Suprapubic skin (tissue), 3 donors: ENCODE measurements around the gene CHD9.

ENCODE experiments used
- EP300 ChIP-seq: sonication (generic); formaldehyde crosslinking; IDR thresholded peaks from one replicate; pipeline ENCODE4 v1.6.1; 2017; ENCODE audit warnings: antibody characterized with exemption
- POLR2A ChIP-seq, 2 donors: fragments of 450-650 bp; IDR thresholded peaks; one replicate each; pipeline ENCODE4 v1.6.1; 2017; ENCODE audit warnings: antibody characterized with exemption in 2 of 2, mild to moderate bottlenecking in 2 of 2, moderate library complexity in 2 of 2
- TF ChIP-seq, protein P1 (sequence below), 2 donors: fragments of 200-600 bp in 1 of 2; fragments of 450-650 bp in 1 of 2; sonication (generic) in 1 of 2; IDR thresholded peaks; one replicate each; pipeline ENCODE4 v1.5.1; 2016 to 2019; ENCODE audit warnings: antibody characterized with exemption in 2 of 2, mild to moderate bottlenecking in 1 of 2, moderate library complexity in 1 of 2

DNA sequence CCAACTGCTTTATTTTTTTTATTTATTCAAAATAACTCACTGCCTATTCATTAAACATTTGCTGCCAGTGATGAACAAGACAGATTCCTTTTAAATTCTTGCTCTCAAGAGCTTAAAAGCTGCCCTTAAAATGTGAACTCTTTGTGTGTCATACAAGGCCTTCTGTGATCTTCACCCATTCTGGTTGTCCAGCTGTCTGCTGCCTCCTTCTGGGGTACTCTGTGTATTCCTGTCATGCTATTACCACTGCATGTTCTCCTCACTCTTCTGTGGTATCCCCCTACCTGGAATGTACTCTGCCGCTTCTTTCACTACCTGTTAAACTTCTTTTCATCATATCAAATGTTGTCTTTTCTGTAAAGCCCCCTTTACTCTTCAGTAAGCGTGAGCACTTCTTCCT lies 165.8 kb downstream of the CHD9 start:
- TF ChIP-seq EP300 (no peak), POLR2A (IDR thresholded peaks at IDR 0.05) (no peak)
- TF ChIP-seq, protein P1, sequence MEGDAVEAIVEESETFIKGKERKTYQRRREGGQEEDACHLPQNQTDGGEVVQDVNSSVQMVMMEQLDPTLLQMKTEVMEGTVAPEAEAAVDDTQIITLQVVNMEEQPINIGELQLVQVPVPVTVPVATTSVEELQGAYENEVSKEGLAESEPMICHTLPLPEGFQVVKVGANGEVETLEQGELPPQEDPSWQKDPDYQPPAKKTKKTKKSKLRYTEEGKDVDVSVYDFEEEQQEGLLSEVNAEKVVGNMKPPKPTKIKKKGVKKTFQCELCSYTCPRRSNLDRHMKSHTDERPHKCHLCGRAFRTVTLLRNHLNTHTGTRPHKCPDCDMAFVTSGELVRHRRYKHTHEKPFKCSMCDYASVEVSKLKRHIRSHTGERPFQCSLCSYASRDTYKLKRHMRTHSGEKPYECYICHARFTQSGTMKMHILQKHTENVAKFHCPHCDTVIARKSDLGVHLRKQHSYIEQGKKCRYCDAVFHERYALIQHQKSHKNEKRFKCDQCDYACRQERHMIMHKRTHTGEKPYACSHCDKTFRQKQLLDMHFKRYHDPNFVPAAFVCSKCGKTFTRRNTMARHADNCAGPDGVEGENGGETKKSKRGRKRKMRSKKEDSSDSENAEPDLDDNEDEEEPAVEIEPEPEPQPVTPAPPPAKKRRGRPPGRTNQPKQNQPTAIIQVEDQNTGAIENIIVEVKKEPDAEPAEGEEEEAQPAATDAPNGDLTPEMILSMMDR (IDR thresholded peaks at IDR 0.05), result no peak
